HPDE6-E6E7 (cell line): ENCODE results near the gene DHRS1.
A peak's percentile ranks its signal among the peaks of the same experiment; 100 is the strongest.

Source experiments
- DNase-seq: peaks from one replicate; pipeline ENCODE4 v3.0.0; 2011; ENCODE audit warnings: missing footprints; ENCODE audit errors: extremely low spot score

Gene DHRS1

GRCh38 chr14:24309538-24310264 lies 10.1 kb upstream of the DHRS1 start, which contains the start of gene LTB4R2:
Gene LTB4R2 (plus strand): TSS chr14:24310140. CDS start chr14:24310665, 525 bp downstream.
- peak; percentile 91 for DNase-seq

GRCh38 chr14:24308342-24309124 lies 9.0 kb upstream of the DHRS1 start:
- no peak for DNase-seq

GRCh38 chr14:24307575-24308341 lies 8.2 kb upstream of the DHRS1 start, which contains the start of gene CIDEB:
Gene CIDEB (minus strand): TSS chr14:24307977. CDS start chr14:24307858, 119 bp downstream.
- DNase-seq = peak; percentile 54

GRCh38 chr14:24307156-24307574 lies 7.6 kb upstream of the DHRS1 start:
- DNase-seq = no peak

- no peak for DNase-seq
Observed at GRCh38 chr14:24304019-24304387, 4.4 kb upstream of the DHRS1 start.

- no peak for DNase-seq
Observed at GRCh38 chr14:24300326-24300980, 873 bp upstream of the DHRS1 start.

GRCh38 chr14:24298892-24299254 lies 707 bp downstream of the DHRS1 start:
- DNase-seq = peak; percentile 95

- no peak for DNase-seq
Observed at GRCh38 chr14:24297190-24297964, 2.2 kb downstream of the DHRS1 start.

- DNase-seq = peak; percentile 78
Observed at GRCh38 chr14:24296341-24297157, 3.0 kb downstream of the DHRS1 start.

GRCh38 chr14:24293525-24293924 lies 6.1 kb downstream of the DHRS1 start:
- DNase-seq = no peak

GRCh38 chr14:24292118-24292807 lies 7.3 kb downstream of the DHRS1 start:
- DNase-seq = no peak

GRCh38 chr14:24291446-24292117 lies 8.0 kb downstream of the DHRS1 start:
- DNase-seq = no peak

GRCh38 chr14:24290746-24291145 lies 8.8 kb downstream of the DHRS1 start:
- no peak for DNase-seq

GRCh38 chr14:24289649-24290280 lies 9.8 kb downstream of the DHRS1 start:
- DNase-seq = no peak

- DNase-seq = no peak
Observed at GRCh38 chr14:24286996-24287395, 12.6 kb downstream of the DHRS1 start.

- DNase-seq = no peak
Observed at GRCh38 chr14:24285351-24285750, 14.2 kb downstream of the DHRS1 start.

- no peak for DNase-seq
Observed at GRCh38 chr14:24284501-24285035, 15.0 kb downstream of the DHRS1 start.

- DNase-seq = no peak
Observed at GRCh38 chr14:24283796-24284460, 15.7 kb downstream of the DHRS1 start.
